ENCODE results near the gene CROCC2.

Gene CROCC2

GRCh38 chr2:240888890-240889573 lies 17.1 kb upstream of the CROCC2 start:
- CTCF ChIA-PET: no interaction called here
- Histone ChIP-seq H3K9me3 (ENCODE audit: control extremely low read depth in 1 of 5, control insufficient read depth in 4 of 5, insufficient read depth in 2 of 5, low read depth in 1 of 5, low read length in 4 of 5) (no peaks in the 10 kb centered on the region), H3K36me3 (ENCODE audit: control insufficient read depth in 4 of 4, insufficient read depth in 4 of 4, low read length in 3 of 4) (no peaks in the 10 kb centered on the region), H3K4me3 (ENCODE audit: control insufficient read depth in 1 of 7, extremely low read depth in 1 of 7, insufficient read depth in 4 of 7, low read depth in 2 of 7, low read length in 6 of 7) (no peak overlapping the region), H3K27me3 (replicated peaks in 2 of 5; ENCODE audit: control insufficient read depth in 4 of 5, insufficient read depth in 5 of 5, low read length in 4 of 5) (no peaks in the 10 kb centered on the region), H3K4me1 (ENCODE audit: control extremely low read depth in 1 of 4, control insufficient read depth in 4 of 4, insufficient read depth in 4 of 4, low read length in 3 of 4) (peaks cover 0 to 17% (median 12%) of the 10 kb centered on the region in 4 experiments), H3K27ac (ENCODE audit: insufficient read depth in 1 of 2, low read depth in 1 of 2, low read length in 2 of 2, poor library complexity in 1 of 2, severe bottlenecking in 2 of 2) (no peak overlapping the region)
- POLR2A ChIA-PET: no interaction called here
- WGBS (ENCODE audit: insufficient coverage): 88% methylated on average over 8 of the region's 11 CpGs
- no peak for DNase-seq

- Histone ChIP-seq H3K27ac (ENCODE audit: insufficient read depth in 1 of 2, low read depth in 1 of 2, low read length in 2 of 2, poor library complexity in 1 of 2, severe bottlenecking in 2 of 2) (no peak overlapping the region), H3K4me1 (ENCODE audit: control extremely low read depth in 1 of 4, control insufficient read depth in 4 of 4, insufficient read depth in 4 of 4, low read length in 3 of 4) (peaks cover 0 to 17% (median 12%) of the 10 kb centered on the region in 4 experiments), H3K36me3 (ENCODE audit: control insufficient read depth in 4 of 4, insufficient read depth in 4 of 4, low read length in 3 of 4) (no peaks in the 10 kb centered on the region), H3K27me3 (replicated peaks in 2 of 5; ENCODE audit: control insufficient read depth in 4 of 5, insufficient read depth in 5 of 5, low read length in 4 of 5) (no peaks in the 10 kb centered on the region), H3K4me3 (ENCODE audit: control insufficient read depth in 1 of 7, extremely low read depth in 1 of 7, insufficient read depth in 4 of 7, low read depth in 2 of 7, low read length in 6 of 7) (no peak overlapping the region), H3K9me3 (ENCODE audit: control extremely low read depth in 1 of 5, control insufficient read depth in 4 of 5, insufficient read depth in 2 of 5, low read depth in 1 of 5, low read length in 4 of 5) (no peaks in the 10 kb centered on the region)
- 94% methylated on average over 38 of the region's 38 CpGs for WGBS (ENCODE audit: insufficient coverage)
- CTCF ChIA-PET: interaction anchor here (0.8 to 1.1 kb wide), 3 partner anchors 24 to 30 kb away, joined by 3 read pairs; no protein-coding TSS in a partner anchor
- POLR2A ChIA-PET: no interaction called here
- no peak for DNase-seq
Measured at GRCh38 chr2:240889601-240890560, 16.3 kb upstream of the CROCC2 start.

- CTCF ChIA-PET: interaction anchor here (0.8 to 1.1 kb wide), 3 partner anchors 23 to 31 kb away, joined by 3 read pairs; no protein-coding TSS in a partner anchor
Measured at GRCh38 chr2:240890691-240891090, 15.4 kb upstream of the CROCC2 start.

GRCh38 chr2:240891492-240892340 lies 14.4 kb upstream of the CROCC2 start:
- H3K27ac ChIP-seq (ENCODE audit: insufficient read depth in 1 of 2, low read depth in 1 of 2, low read length in 2 of 2, poor library complexity in 1 of 2, severe bottlenecking in 2 of 2): no peak overlapping the region
- CTCF ChIA-PET: interaction anchor here (0.5 to 1.1 kb wide), 4 partner anchors 10 to 1591 kb away, joined by 3 read pairs; no protein-coding TSS in a partner anchor
- no peaks in the 10 kb centered on the region for H3K9me3 ChIP-seq (ENCODE audit: control extremely low read depth in 1 of 5, control insufficient read depth in 4 of 5, insufficient read depth in 2 of 5, low read depth in 1 of 5, low read length in 4 of 5)
- no peaks in the 10 kb centered on the region for H3K27me3 ChIP-seq (replicated peaks in 2 of 5; ENCODE audit: control insufficient read depth in 4 of 5, insufficient read depth in 5 of 5, low read length in 4 of 5)
- H3K4me1 ChIP-seq (ENCODE audit: control extremely low read depth in 1 of 4, control insufficient read depth in 4 of 4, insufficient read depth in 4 of 4, low read length in 3 of 4): peaks cover 0 to 3% (median 0%) of the 10 kb centered on the region in 4 experiments
- no peak for DNase-seq
- POLR2A ChIA-PET: no interaction called here
- H3K4me3 ChIP-seq (ENCODE audit: control insufficient read depth in 1 of 7, extremely low read depth in 1 of 7, insufficient read depth in 4 of 7, low read depth in 2 of 7, low read length in 6 of 7): no peak overlapping the region
- WGBS (ENCODE audit: insufficient coverage): 92% methylated on average over 16 of the region's 20 CpGs
- H3K36me3 ChIP-seq (ENCODE audit: control insufficient read depth in 4 of 4, insufficient read depth in 4 of 4, low read length in 3 of 4): no peaks in the 10 kb centered on the region

More at GRCh38 chr2:240890691-240891090, 15.4 kb upstream of the CROCC2 start:
- Histone ChIP-seq H3K27ac (ENCODE audit: insufficient read depth in 1 of 2, low read depth in 1 of 2, low read length in 2 of 2, poor library complexity in 1 of 2, severe bottlenecking in 2 of 2) (no peak overlapping the region), H3K36me3 (ENCODE audit: control insufficient read depth in 4 of 4, insufficient read depth in 4 of 4, low read length in 3 of 4) (no peaks in the 10 kb centered on the region), H3K9me3 (ENCODE audit: control extremely low read depth in 1 of 5, control insufficient read depth in 4 of 5, insufficient read depth in 2 of 5, low read depth in 1 of 5, low read length in 4 of 5) (no peaks in the 10 kb centered on the region), H3K27me3 (replicated peaks in 2 of 5; ENCODE audit: control insufficient read depth in 4 of 5, insufficient read depth in 5 of 5, low read length in 4 of 5) (no peaks in the 10 kb centered on the region), H3K4me1 (ENCODE audit: control extremely low read depth in 1 of 4, control insufficient read depth in 4 of 4, insufficient read depth in 4 of 4, low read length in 3 of 4) (peaks cover 0 to 12% (median 6%) of the 10 kb centered on the region in 4 experiments), H3K4me3 (ENCODE audit: control insufficient read depth in 1 of 7, extremely low read depth in 1 of 7, insufficient read depth in 4 of 7, low read depth in 2 of 7, low read length in 6 of 7) (no peak overlapping the region)
- POLR2A ChIA-PET: no interaction called here
- 87% methylated on average over 14 of the region's 14 CpGs for WGBS (ENCODE audit: insufficient coverage)
- DNase-seq: no peak

GRCh38 chr2:240892356-240892755 lies 13.8 kb upstream of the CROCC2 start:
- Histone ChIP-seq H3K27me3 (replicated peaks in 2 of 5; ENCODE audit: control insufficient read depth in 4 of 5, insufficient read depth in 5 of 5, low read length in 4 of 5) (no peaks in the 10 kb centered on the region), H3K27ac (ENCODE audit: insufficient read depth in 1 of 2, low read depth in 1 of 2, low read length in 2 of 2, poor library complexity in 1 of 2, severe bottlenecking in 2 of 2) (no peak overlapping the region), H3K36me3 (ENCODE audit: control insufficient read depth in 4 of 4, insufficient read depth in 4 of 4, low read length in 3 of 4) (no peaks in the 10 kb centered on the region), H3K9me3 (ENCODE audit: control extremely low read depth in 1 of 5, control insufficient read depth in 4 of 5, insufficient read depth in 2 of 5, low read depth in 1 of 5, low read length in 4 of 5) (no peaks in the 10 kb centered on the region), H3K4me3 (ENCODE audit: control insufficient read depth in 1 of 7, extremely low read depth in 1 of 7, insufficient read depth in 4 of 7, low read depth in 2 of 7, low read length in 6 of 7) (no peak overlapping the region), H3K4me1 (ENCODE audit: control extremely low read depth in 1 of 4, control insufficient read depth in 4 of 4, insufficient read depth in 4 of 4, low read length in 3 of 4) (peaks cover 0 to 3% (median 0%) of the 10 kb centered on the region in 4 experiments)
- DNase-seq: no peak
- 97% methylated on average over 7 of the region's 9 CpGs for WGBS (ENCODE audit: insufficient coverage)
- ChIA-PET CTCF (interaction anchor here (0.5 to 1.1 kb wide), 4 partner anchors 11 to 1592 kb away, joined by 3 read pairs; no protein-coding TSS in a partner anchor), POLR2A (interaction anchor here (0.5 kb wide), 1 partner anchor 744 kb away, joined by 3 read pairs; no protein-coding TSS in a partner anchor)

GRCh38 chr2:240892925-240893324 lies 13.2 kb upstream of the CROCC2 start:
- no peaks in the 10 kb centered on the region for H3K36me3 ChIP-seq (ENCODE audit: control insufficient read depth in 4 of 4, insufficient read depth in 4 of 4, low read length in 3 of 4)
- no peaks in the 10 kb centered on the region for H3K27me3 ChIP-seq (replicated peaks in 2 of 5; ENCODE audit: control insufficient read depth in 4 of 5, insufficient read depth in 5 of 5, low read length in 4 of 5)
- POLR2A ChIA-PET: interaction anchor here (0.5 kb wide), 1 partner anchor 743 kb away, joined by 3 read pairs; no protein-coding TSS in a partner anchor
- peaks cover 0 to 3% (median 0%) of the 10 kb centered on the region in 4 experiments for H3K4me1 ChIP-seq (ENCODE audit: control extremely low read depth in 1 of 4, control insufficient read depth in 4 of 4, insufficient read depth in 4 of 4, low read length in 3 of 4)
- DNase-seq: no peak
- CTCF ChIA-PET: interaction anchor here (0.9 to 1.1 kb wide), 2 partner anchors 12 to 21 kb away, joined by 3 read pairs; no protein-coding TSS in a partner anchor
- H3K9me3 ChIP-seq (ENCODE audit: control extremely low read depth in 1 of 5, control insufficient read depth in 4 of 5, insufficient read depth in 2 of 5, low read depth in 1 of 5, low read length in 4 of 5): no peaks in the 10 kb centered on the region
- H3K4me3 ChIP-seq (ENCODE audit: control insufficient read depth in 1 of 7, extremely low read depth in 1 of 7, insufficient read depth in 4 of 7, low read depth in 2 of 7, low read length in 6 of 7): no peak overlapping the region
- 96% methylated on average over 12 of the region's 12 CpGs for WGBS (ENCODE audit: insufficient coverage)
- H3K27ac ChIP-seq (ENCODE audit: insufficient read depth in 1 of 2, low read depth in 1 of 2, low read length in 2 of 2, poor library complexity in 1 of 2, severe bottlenecking in 2 of 2): no peak overlapping the region
